GM13976 (cell line): ENCODE results near the gene ZBTB38.

Experiments used
- DNase-seq: peaks from one replicate; pipeline ENCODE4 v3.0.0; 2012; ENCODE audit warnings: low spot score
- CTCF ChIP-seq: IDR thresholded peaks from 2 replicates; pipeline ENCODE4 v1.5.1; 2012; ENCODE audit warnings: borderline replicate concordance, mild to moderate bottlenecking; ENCODE audit not compliant: insufficient read depth; ENCODE audit errors: extremely low read depth, missing control alignments, control extremely low read depth
- in situ Hi-C: fragments of 300-500 bp; cut with MboI; formaldehyde crosslinking; loops from one replicate; pipeline ENCODE4 v1.12.0; 2022; ENCODE audit warnings: low sequenced_read_pairs, mixed read lengths, inconsistent platforms; ENCODE audit not compliant: unreplicated experiment

Gene ZBTB38

GRCh38 chr3:141379250-141379966 is 11.1 kb downstream of the ZBTB38 start:
- DNase-seq = peak; percentile 24
- no peak for TF ChIP-seq CTCF
- in situ Hi-C loops = no loop called here

- DNase-seq = no peak
- TF ChIP-seq CTCF = no peak
- in situ Hi-C loops = no loop called here
Measured at GRCh38 chr3:141380279-141380678, 12.0 kb downstream of the ZBTB38 start.

- no peak for DNase-seq
- TF ChIP-seq CTCF = no peak
- in situ Hi-C loops = no loop called here
Measured at GRCh38 chr3:141380987-141381386, 12.7 kb downstream of the ZBTB38 start.

- in situ Hi-C loops = no loop called here
- no peak for TF ChIP-seq CTCF
- no peak for DNase-seq
Measured at GRCh38 chr3:141382571-141382970, 14.3 kb downstream of the ZBTB38 start.

- no peak for DNase-seq
- TF ChIP-seq CTCF = no peak
- in situ Hi-C loops = no loop called here
Measured at GRCh38 chr3:141383555-141384129, 15.3 kb downstream of the ZBTB38 start.

DNA sequence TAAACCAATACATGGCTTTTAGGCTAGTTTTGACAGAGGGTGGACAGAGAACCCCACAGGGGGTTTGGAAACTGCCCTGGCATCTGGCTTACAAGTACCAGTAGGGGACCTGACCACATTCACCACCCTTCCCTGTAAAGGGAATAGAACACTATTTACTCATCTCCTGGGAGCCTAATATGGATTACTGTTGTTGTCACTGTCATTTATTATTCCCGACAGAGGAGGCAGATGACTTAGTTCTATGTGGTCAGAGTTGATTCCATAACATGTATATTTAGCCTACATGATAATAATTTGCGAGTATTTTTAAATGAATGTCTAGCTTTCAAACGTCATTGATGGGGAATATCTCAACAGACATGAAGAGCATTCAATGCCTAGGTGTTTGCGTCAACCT is 15.9 kb downstream of the ZBTB38 start:
- in situ Hi-C loops = no loop called here
- TF ChIP-seq CTCF = no peak
- no peak for DNase-seq
